GM11168 (cell line): ENCODE measurements around the gene RCC2.
"Not testable (repeated sequence)": the region's sequence is repeated elsewhere in the genome, so short reads cannot be mapped to it uniquely, and the experiment has no call there.

Experiments
- in situ Hi-C: fragments of 300-500 bp; cut with MboI; formaldehyde crosslinking; loops from one replicate; pipeline ENCODE4 v1.12.0; 2022; ENCODE audit warnings: low sequenced_read_pairs; ENCODE audit not compliant: unreplicated experiment

RCC2 gene

DNA sequence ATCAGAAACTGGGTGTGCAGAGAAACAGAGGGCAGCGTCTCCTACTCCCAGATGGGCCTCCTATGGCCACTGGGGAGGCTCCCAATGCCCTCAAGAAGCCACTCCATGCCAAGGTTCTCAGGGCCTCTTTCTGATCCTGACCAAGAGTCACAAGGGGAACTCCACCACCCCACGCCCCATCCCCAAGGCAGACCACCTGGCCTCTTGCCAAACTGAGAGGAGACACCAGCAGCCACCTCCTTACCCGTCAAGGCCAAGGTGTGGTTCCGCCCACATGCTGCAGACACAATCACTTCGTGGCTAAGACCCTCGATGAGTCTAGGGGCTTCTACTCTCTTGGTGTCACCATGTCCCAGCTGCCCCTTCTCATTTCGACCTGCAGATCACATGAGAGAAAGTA is 17.0 kb downstream of the RCC2 start:
- in situ Hi-C loops: no loop called here

DNA sequence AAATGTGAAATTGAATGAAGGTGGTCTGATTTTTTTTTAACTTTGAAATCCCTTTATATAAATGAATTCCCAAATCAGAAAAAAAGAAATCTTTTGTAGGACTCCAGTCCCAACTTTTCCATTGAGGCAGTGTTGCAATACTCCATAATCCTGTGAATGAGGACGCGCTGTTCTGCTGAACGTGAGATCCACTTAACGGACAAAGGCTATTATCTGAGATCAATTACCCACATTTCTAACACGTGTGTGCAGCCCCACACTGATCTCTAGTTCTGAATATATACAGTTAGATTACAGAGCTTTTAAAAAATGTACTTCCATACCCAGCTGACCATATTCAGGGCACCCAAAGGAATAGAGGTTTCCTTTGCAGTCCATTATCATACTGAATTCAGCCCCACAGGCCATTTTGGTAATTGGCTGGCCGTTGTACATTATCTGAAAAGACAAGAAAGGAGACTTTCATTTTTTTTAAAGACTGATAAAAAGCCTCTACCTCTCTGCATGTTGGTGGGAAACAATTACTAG is 19.0 kb downstream of the RCC2 start:
- in situ Hi-C loops: no loop called here

GRCh38 chr1:17419626-17420328 is 19.7 kb downstream of the RCC2 start:
- in situ Hi-C loops: no loop called here

GRCh38 chr1:17416389-17416788 is 23.1 kb downstream of the RCC2 start:
- in situ Hi-C loops: no loop called here

DNA sequence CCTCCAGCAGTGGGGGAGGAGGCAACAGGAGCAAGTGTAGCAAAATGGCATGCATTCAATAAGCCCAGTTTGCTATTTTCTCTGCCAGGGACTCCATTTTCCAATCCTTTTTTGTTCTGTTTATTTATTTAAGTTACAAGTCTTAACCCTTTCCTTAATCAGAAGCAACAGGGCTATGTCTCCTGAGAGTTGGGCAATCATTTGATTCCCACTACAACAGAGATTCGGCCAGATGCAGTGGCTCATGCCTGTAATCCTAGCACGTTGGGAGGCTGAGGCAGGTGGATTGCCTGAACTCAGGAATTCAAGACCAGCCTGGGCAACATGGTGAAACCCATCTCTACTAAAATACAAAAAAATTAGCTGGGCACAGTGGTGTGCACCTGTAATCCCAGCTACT is 25.5 kb downstream of the RCC2 start:
- in situ Hi-C loops: no loop called here

DNA sequence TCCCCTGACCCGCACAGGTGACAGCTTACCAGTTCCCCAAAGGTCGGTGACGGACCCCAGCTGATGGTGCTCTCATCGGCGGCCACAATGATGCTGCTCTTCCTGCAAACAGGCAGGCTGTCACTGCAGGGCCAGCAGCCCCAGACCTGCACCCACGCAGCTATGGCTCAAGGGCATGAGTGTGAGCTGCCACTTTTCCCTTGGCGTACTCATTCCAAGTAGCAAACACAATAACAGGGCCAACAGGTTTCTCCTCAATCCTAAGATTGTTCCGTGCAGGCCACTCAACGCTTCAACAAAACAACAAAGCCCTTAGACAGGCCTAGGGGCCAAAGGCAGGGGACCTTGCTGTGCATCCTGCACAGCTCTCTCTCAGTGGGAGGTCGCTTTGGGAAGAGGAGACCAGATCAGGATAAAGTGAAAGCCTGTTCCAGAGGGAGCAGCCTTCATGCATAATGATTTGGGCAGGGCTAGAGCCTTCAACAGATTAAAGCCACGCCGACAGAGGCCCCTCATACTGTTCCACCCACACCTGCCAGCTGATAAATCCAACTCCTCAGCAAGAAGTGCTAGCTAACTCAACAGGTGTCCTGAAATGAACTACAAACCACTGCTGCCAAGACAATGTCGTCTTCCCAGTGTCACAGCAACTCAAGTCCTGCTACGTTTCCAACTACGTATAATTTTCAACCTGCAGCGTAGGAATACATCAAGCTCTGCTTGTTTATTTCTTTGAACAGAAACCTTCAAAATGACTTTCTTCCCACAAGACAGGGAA is 27.2 kb downstream of the RCC2 start:
- in situ Hi-C loops: no loop called here

DNA sequence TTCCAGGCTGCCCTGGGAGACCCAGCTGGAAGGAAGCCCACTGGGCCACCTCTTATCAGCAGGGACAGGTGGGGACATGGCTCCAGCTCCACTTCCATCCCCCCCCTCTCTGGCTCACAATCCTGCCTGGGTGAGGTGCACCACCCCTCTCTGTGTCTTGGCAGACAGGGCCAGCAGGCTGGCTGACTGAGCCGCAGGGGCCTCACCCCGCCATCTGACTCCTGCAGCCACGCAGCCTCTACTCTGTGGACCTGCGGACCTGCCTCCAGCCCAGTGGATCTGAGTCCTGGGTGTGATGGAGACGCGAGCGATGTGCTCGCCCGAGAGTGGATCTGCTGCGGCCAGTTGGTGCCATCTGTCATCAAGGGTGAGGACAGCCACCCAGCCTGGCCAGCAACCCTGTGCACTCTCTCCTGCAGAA is 30.1 kb downstream of the RCC2 start:
- in situ Hi-C loops: no loop called here

DNA sequence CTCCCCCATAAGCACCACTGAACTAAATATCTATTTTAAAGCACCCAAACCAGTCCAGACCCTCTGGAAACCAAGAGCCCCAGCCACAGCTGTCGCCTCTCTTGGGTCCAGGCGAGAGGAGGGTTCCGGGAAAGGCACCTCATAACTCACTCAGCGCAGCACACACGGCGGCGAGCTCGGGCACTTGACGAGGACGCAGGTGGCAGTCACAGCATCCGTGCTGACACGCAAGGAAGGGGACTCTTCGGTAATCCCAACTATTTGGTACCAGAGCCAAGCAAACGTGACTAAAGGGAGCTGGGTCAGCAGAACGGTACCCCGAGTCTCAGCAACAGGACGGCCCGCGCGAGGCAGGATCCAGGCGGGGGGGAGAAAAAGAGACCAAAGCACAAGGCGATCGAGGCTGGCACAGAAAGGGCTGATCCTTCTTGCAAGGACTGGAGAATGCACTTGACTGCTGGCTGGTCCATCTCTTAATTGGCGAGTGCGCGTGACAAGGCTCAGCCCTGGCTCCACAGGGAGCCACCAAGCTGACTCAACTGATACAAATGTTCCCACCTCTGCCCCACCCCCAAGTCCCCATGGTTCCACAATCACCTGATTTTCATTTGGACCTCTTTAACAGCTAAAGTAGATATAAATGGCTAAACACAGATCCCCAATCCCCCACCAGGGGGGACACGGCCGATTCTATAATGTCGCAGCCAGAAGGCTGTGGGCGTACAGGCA is 31.5 kb downstream of the RCC2 start:
- in situ Hi-C loops: not testable (repeated sequence)

DNA sequence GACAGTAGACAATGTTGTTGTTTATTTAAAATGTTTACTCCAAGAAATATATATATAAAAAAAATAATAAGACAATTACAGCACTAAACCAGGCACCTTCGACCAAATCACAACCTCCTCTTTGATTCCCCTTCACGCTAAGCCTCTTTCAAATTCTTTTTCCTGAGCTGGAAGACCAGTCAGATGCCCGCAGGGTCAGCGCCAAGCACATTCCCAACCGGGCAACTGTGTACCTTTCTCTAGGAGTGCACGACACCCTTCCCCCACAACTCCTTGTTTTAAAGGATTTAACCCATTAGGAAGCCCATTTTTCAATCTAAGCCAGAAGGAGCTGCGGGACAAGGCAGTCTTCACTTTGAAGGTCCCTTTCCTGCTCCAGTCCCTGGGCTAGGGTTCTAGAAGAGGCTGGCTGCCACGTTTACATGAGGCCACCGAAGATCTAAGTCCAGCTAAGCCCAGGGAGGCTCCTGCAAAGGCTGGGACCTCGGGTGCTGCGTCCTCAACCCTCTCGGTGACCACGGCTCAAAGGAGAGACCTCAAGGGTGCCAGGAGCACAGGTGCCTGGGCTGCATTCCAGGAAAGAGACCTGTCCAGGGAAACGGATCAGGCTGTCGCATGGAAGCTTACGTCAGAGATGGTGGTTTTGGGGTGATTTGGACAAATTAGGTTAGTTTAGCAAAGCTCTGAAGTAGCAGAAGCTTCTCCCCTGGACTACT is 32.6 kb downstream of the RCC2 start:
- in situ Hi-C loops: not testable (repeated sequence)

DNA sequence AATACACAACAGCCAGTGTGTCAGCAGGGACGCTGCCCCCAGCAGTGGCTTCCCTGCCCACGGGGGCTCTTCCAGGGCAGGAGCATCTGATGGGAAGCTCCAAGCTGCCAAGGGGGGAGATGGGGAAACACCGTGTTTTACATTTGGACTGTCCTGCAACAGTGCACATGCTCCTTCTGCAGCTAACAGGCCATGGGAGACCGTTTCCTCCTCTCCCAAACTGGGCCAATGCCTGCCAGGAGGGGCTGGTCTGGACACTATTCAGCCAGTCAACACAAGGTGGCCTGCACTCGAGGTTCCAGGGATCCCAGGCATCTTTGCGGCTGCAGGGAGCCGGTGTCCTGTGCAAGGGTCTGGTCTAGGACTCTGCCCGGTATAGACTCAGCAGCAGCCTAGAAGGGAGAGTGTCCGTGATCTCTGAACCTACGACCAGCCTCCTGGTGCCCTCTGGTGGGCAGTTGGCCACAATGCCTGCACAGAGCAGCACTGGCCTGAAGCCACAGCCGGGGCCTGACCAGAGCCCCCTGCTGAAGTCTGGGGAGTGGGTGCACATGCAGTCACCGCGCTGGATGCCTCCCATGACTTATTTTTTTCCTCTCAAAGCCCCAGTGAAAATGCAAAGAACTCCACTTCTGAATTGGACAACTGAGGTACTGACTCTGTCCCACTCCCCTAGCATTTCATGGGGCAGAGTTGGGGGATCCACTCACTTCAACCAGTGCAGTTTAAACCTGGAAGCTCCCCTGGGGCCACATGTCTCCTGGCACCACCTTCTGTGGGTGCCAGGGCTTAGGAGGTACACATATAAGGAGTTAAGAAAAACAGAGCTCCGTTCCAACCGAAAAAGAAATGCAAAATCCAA is 33.3 kb downstream of the RCC2 start:
- in situ Hi-C loops: no loop called here

DNA sequence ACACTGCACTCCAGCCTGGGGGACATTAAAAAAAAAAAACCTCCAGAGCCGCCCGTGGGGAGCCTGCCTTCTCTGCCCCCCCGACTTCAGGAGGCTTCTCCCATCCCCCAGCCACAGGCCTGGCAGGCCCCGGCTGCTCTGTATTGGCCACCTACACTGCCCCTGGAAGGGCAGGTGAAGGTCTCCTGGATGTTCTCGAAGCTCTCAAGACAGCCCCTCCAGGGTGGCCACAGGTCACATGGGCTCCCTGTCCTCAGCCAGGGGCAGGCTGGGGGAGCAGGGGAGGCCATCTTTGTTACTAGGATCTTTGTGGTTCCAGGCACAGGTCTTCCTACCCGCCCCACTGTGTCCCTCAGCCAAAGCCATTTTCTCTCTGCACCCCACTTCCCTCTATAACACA is 34.7 kb downstream of the RCC2 start:
- in situ Hi-C loops: no loop called here

DNA sequence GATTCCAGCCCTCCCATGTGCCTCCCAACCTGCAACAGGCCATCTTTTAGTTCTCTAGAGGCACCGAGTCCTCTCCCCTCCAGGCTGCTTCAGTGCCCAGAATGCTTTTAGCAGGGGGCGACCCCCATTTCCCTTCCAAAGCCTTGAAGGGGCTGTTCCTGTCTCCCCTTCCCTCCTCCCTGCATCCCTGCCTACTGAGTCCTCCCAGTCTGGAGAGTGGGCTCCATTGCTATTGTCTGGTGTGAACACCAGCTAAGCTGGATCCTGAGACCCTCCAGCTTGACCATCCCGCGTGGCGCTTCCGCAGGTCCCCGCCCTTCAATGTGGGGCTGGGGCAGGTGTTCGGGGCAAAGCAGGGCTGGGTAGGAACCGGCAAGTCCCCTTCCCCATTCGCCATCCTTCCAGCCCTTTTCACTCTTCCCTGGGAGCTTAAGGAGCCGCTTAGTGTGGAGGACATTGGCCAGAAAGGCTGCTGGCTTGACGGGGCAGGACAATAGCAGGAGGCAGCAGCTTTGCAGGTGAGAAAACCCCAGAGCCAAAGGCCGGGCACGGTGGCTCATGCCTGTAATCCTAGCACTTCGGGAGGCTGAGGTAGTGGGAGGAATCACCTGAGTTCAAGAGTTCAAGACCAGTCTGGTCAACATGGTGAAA is 35.3 kb downstream of the RCC2 start:
- in situ Hi-C loops: no loop called here

GRCh38 chr1:17403081-17403480 is 36.4 kb downstream of the RCC2 start:
- in situ Hi-C loops: no loop called here

DNA sequence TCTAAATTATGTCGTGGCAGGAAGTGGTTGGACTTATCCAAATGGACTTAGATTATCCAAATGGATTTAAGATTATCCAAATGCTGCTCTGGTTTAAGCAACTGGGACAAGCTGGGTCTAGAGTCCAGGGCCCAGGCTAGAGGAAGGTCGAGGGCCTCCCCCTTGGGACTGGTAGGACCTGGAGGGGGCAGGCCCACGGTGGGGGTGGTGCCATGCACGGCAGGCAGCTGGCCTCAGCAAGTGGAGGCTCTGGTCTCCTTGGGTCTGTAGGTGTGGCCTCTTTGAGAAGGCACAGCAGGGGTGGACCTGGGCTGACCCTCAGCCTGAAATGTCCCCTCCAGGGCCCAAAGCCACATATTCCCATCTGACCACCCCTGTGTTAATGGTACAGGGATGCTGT is 37.6 kb downstream of the RCC2 start:
- in situ Hi-C loops: no loop called here

DNA sequence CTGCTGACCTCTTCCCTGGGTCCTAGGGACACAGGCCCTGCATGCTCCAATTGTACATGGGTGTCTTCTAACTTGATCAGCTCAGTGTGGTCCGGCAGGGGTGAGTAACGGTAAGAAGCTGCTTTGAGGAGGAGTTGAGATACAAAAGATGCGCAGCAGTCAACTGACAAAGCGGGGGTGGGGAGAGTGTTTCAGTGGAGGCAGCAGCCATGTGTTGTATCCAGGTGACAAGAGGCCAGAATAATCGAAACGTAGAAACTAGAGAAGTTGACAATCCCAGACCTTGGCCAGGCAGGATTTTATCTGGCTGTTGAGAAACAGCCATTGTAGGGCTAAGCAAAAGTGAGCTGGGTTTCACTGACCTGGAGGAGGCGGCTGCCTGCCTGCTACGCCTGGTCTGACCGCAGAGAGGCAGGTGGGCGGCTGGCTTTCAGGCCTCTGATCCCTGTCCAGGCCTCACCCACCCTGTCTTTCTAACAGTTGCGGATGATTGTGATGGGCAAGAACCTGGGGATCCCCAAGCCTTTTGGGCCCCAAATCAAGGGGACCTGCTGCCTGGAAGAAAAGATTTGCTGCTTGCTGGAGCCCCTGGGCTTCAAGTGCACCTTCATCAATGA is 38.6 kb downstream of the RCC2 start:
- in situ Hi-C loops: no loop called here

- in situ Hi-C loops: no loop called here
Observed at GRCh38 chr1:17397910-17398695, 41.4 kb downstream of the RCC2 start.

- in situ Hi-C loops: no loop called here
Observed at GRCh38 chr1:17393230-17393629, 46.2 kb downstream of the RCC2 start.
